ENCODE measurements around the gene HARBI1.
"Not testable (repeated sequence)": the region's sequence is repeated elsewhere in the genome, so short reads cannot be mapped to it uniquely, and the experiment has no call there.

HARBI1 gene

GRCh38 chr11:46597155-46597554 is 19.9 kb downstream of the HARBI1 start:
- no peak for DNase-seq (ENCODE audit: low spot score)

- no peak for DNase-seq (ENCODE audit: low spot score)
Measured at GRCh38 chr11:46594785-46595184, 22.2 kb downstream of the HARBI1 start.

DNA sequence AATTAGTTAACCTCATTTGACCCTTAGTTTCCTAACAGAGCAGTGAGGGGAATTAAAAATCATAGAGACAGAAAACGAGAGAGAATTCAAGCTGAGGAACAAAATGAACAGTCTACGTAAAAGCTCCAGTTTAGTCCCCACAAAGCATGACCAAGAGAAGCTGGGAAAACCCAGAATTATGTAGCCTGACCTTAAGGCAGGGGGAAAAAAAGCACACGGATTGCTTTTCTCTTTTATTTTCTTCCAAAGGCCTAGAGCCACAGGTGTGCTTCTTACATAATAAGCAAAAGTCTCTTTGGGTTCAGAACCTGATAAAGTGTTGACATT is 22.7 kb downstream of the HARBI1 start:
- no peak for DNase-seq (ENCODE audit: low spot score)

DNA sequence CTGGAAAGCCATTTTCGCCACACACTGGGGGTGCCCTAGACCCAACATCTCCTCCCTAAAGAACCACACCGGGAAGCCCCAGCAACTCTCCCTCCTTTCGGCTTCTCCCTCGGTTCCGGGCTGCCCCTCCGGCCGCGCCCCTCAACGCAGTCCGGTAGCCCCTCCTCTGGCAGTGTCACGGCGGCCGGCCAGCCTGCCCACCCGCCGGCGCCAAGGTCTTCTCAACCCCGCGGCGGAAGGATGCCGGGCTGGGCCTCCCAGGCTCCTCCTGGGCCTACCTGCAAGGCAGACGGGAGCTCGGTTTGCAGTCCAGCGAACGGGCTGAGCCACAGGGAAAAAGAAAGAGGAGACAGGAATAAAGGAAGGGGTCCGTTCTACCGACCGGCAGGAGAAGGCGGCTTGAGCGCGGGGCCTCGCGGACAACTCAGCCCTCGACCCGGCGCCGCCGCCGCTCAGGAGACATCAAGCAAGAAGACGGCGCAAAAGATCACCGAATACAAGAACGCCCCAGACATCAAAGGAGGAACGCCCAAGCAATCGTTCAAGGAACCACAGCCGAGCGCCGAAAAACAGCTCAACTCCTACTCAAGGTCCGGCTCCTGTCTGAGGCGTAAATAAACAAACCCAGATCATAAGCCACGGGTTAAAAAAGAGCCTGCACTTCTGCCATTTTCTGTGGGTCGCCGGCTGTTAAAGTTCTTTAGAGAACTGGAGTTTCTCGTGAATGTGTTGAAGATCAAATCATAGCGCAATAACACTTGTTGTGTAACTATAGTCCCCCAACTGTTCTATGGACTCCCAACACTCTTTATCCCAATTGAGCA is 23.3 kb downstream of the HARBI1 start, which contains the start of gene AMBRA1:
TSS of gene AMBRA1 (minus strand) at position 474 of the 824 bp plus-strand sequence. CDS start 45,643 bp downstream, outside the sequence.
- DNase-seq (ENCODE audit: low spot score) = peak; percentile 96

- DNase-seq (ENCODE audit: low spot score) = peak; percentile 43
Measured at GRCh38 chr11:46590740-46591605, 26.1 kb downstream of the HARBI1 start.

- no peak for DNase-seq (ENCODE audit: low spot score)
Measured at GRCh38 chr11:46588915-46589314, 28.1 kb downstream of the HARBI1 start.

DNA sequence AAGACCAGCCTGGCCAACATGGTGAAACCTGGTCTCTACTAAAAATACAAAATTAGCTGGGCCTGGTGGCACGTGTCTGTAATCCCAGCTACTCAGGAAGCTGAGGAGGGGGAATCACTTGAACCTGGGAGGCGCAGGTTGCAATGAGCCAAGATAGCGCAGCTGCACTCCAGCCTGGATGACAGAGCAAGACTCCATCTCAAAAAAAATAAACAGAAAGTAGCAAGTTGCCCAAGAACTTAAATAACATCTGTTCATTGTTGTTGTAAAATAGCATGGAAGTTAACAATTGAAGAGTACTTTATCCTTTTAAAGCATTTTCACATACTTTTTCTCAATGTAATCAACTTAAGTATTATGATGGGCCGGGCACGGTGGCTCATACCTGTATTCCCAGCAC is 28.9 kb downstream of the HARBI1 start:
- no peak for DNase-seq (ENCODE audit: low spot score)

DNA sequence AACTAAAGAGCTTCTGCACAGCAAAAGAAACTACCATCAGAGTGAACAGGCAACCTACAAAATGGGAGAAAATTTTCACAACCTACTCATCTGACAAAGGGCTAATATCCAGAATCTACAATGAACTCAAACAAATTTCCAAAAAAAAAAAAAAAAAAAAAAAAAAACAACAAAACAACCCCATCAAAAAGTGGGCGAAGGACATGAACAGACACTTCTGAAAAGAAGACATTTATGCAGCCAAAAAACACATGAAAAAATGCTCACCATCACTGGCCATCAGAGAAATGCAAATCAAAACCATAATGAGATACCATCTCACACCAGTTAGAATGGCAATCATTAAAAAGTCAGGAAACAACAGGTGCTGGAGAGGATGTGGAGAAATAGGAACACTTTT is 33.5 kb downstream of the HARBI1 start:
- not testable (repeated sequence) for DNase-seq (ENCODE audit: low spot score)

- no peak for DNase-seq (ENCODE audit: low spot score)
Measured at GRCh38 chr11:46582588-46582987, 34.4 kb downstream of the HARBI1 start.

- no peak for DNase-seq (ENCODE audit: low spot score)
Measured at GRCh38 chr11:46577058-46577457, 40.0 kb downstream of the HARBI1 start.

- no peak for DNase-seq (ENCODE audit: low spot score)
Measured at GRCh38 chr11:46574656-46575055, 42.4 kb downstream of the HARBI1 start.

DNA sequence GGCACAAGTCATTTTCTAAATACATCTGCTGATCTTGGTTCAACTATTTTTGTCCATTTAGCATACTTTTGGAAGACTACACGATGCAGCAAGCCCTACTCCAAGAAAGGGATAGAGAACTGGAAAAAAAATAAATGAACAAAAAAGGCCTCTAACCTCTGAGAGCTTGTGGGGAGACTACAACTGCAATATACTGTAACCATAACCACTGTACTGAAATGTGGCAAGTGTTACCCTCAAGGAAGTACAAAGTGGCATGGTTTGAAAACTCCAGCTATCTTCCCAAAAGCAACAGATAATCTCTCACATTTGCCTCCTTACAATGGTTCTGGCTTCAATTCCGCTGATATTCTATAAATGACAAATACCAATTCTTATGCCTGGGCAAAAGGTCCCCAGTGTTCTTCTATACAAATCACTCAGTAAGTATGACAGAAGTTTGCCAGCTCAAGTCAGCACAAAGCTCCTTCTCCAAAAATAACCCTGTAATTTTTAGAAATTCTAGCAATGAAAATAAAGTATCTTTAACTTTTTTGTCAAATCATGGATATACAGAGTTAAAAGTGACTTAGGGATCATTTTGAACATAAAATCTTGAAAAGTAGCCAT is 46.1 kb downstream of the HARBI1 start:
- DNase-seq (ENCODE audit: low spot score) = no peak

DNA sequence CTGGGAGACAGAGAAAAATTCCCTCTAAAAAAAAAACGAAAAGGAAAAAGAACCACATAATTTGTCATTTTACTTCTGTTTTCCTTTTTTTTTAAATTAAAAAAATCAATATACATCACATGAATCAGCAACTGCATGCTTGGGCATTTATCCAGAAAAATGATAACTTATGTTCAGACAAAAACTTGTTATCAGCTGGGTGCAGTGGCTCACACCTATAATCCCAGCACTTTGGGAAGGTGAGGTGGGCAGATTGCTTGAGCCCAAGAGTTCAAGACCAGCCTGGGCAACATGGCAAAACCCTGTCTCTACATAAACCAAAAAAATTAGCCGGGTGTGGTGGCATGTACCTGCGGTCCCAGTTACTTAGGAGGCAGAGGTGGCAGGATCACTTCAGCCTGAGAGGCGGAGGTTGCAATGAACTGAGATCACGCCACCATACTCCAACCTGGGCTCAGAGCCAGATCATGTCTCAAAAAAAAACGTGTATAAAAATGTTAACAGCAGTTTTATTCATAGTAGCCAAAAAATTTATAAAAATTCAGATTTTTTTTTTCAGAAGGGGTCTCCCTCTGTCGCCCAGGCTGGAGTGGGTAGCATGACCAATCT is 51.7 kb downstream of the HARBI1 start:
- no peak for DNase-seq (ENCODE audit: low spot score)

GRCh38 chr11:46564459-46564858 is 52.6 kb downstream of the HARBI1 start:
- peak; percentile 84 for DNase-seq (ENCODE audit: low spot score)

DNA sequence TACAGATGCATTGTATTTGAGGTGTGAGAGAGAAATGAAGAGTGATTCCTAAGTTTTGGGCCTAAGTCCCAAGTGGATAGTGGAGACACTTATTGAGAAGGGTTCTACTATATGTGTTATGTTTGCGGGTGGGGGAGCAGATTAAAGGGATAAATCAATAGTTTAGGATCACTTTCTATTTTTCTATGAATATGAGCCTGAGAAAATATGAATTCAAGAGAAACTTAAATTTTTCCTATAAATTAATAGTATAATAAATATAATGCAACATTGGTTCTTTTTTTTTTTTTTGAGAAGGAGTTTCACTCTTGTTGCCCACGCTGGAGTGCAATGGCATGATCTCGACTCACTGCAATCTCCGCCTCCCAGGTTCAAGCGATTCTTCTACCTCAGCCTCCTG is 54.5 kb downstream of the HARBI1 start:
- no peak for DNase-seq (ENCODE audit: low spot score)

DNA sequence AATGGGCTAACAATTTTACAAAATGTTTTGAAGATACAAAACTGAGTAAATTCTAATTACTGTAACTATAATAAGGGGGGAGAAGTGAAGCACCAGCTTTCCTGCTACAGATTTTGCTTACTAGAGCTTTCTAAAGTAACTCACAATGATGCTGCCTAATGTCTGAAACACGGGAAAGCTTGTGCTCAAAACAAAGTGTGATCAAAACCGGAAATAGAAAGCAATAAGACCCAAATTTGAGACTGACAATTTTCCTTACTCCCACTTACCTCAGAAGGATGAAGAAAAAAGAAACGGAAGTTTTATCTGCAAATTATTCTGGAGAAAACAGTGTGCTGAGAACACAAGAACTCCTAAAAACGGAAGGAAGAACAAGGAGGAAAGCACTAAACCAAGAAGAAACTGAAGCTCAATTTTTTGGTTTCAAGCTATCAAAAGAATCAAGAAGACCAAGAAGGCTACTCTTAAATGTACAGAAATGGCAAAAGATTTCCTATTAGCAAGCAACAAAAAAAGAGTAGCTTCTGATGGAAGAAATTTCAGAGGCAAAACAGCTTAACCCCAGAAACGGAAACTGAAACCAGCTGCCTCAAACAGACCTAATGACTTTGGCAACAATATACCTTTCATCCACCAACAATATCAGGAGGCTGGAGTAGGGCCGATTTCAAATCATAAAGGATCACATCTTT is 56.6 kb downstream of the HARBI1 start:
- no peak for DNase-seq (ENCODE audit: low spot score)

GRCh38 chr11:46559815-46560214 is 57.2 kb downstream of the HARBI1 start:
- no peak for DNase-seq (ENCODE audit: low spot score)

DNA sequence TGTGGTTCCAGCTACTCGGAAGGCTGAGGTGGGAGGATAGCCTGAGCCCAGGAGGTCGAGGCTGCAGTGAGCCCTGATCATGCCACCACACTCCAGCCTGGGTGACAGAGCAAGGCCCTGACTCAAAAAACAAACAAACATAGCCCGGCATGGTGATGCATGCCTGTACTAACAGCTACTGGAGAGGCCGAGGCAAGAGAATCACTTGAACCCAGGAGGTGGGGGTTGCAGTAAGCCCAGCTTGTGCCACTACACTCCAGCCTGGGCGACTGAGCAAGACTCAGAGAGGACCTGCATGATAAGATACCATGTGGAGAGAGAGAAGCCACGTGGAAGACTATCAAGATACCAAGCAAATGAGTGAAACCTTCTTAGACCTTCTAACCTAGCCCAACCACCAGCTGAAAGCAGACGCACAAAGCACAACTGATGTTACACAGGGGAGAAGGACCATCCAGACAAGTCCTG is 59.3 kb downstream of the HARBI1 start:
- DNase-seq (ENCODE audit: low spot score) = no peak

- DNase-seq (ENCODE audit: low spot score) = no peak
Measured at GRCh38 chr11:46555267-46556054, 61.6 kb downstream of the HARBI1 start.

GRCh38 chr11:46554213-46555147 is 62.5 kb downstream of the HARBI1 start:
- peak; percentile 86 for DNase-seq (ENCODE audit: low spot score)

All from RKO (cell line).